GM12874 (cell line): ENCODE results near the gene KRT8.

Experiments
- CTCF ChIP-seq: IDR thresholded peaks from 2 replicates; pipeline ENCODE4 v1.5.1; 2011; ENCODE audit warnings: low read depth, mild to moderate bottlenecking, control low read depth, low read length, moderate library complexity; ENCODE audit not compliant: insufficient read depth

KRT8 gene

GRCh38 chr12:52907092-52907810 is 2.4 kb upstream of the KRT8 start:
- TF ChIP-seq CTCF: no peak

GRCh38 chr12:52906191-52906601 is 1.3 kb upstream of the KRT8 start:
- TF ChIP-seq CTCF: no peak

- TF ChIP-seq CTCF: no peak
These were observed 894 bp downstream of the KRT8 start for GRCh38 chr12:52903855-52904508.

DNA sequence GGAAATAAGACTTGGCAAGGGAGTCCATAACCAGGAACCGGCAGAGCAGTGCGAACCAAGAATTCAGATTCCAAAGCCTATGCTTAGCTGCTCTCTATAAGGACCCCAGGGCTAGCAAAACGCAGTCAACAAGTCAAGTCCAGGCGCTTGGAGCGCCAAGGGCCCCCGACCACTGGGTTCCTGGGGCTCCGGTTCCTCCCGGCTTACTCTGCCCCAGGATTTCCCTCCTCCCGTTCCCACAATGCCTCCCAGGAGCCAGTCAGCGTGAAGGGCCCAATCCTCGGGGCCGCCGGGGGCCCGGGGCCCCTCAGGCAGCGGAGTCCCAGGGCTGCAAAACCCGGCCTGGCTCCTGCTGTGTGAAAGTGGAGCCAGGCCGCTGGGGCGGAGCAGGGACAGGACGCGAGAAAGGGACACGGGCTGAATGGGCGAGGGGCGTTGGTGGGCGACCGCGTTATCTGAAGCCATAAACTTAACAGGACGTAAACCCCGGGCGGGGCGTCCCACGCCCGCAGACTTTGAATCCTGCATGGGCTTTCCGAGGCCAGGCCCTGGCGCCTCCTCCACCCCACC is 1.5 kb downstream of the KRT8 start:
- TF ChIP-seq CTCF: no peak

GRCh38 chr12:52901715-52902541 is 2.9 kb downstream of the KRT8 start:
- TF ChIP-seq CTCF: no peak

GRCh38 chr12:52900896-52901714 is 3.8 kb downstream of the KRT8 start:
- no peak for TF ChIP-seq CTCF
